ENCODE measurements around the gene RAI2. TPM values are rescaled to one million over a fixed set of nuclear protein-coding genes. Genes with fewer than 3 reads are reported as not detected.
A peak's percentile ranks its signal among the peaks of the same experiment; 100 is the strongest.
"Not testable (repeated sequence)": the region's sequence is repeated elsewhere in the genome, so short reads cannot be mapped to it uniquely, and the experiment has no call there.

Gene RAI2
- total and polyA plus RNA-seq, 9 donors, result 1.5 to 11.1 (median 8.2) TPM

- DNase-seq, result no peak
- Histone ChIP-seq H3K27me3 (ENCODE audit: control insufficient read depth, insufficient read depth, low read length) (peaks cover 38% of the 10 kb centered on the region), H3K9me3 (replicated peaks; ENCODE audit: control insufficient read depth, low read depth, low read length) (no peaks in the 10 kb centered on the region), H3K4me3 (ENCODE audit: low read length) (no peak overlapping the region), H3K27ac (ENCODE audit: low read length) (no peak overlapping the region), H3K36me3 (ENCODE audit: control insufficient read depth, insufficient read depth, low read length) (no peaks in the 10 kb centered on the region), H3K4me1 (ENCODE audit: control insufficient read depth, insufficient read depth, low read length) (peaks cover 4% of the 10 kb centered on the region)
- WGBS (ENCODE audit: insufficient coverage), result 57% methylated on average over 1 of the region's 1 CpG
These were observed 68.3 kb downstream of the RAI2 start for GRCh38 chrX:17792826-17793225.

GRCh38 chrX:17788956-17789562, 72.0 kb downstream of the RAI2 start:
- Histone ChIP-seq H3K36me3 (ENCODE audit: control insufficient read depth, insufficient read depth, low read length) (no peaks in the 10 kb centered on the region), H3K27ac (ENCODE audit: low read length) (no peak overlapping the region), H3K9me3 (replicated peaks; ENCODE audit: control insufficient read depth, low read depth, low read length) (no peaks in the 10 kb centered on the region), H3K27me3 (ENCODE audit: control insufficient read depth, insufficient read depth, low read length) (peaks cover 34% of the 10 kb centered on the region), H3K4me1 (ENCODE audit: control insufficient read depth, insufficient read depth, low read length) (peaks cover 3% of the 10 kb centered on the region), H3K4me3 (ENCODE audit: low read length) (no peak overlapping the region)
- DNase-seq, result no peak
- WGBS (ENCODE audit: insufficient coverage), result 72% methylated on average over 6 of the region's 8 CpGs

GRCh38 chrX:17788439-17788838, 72.7 kb downstream of the RAI2 start:
- WGBS (ENCODE audit: insufficient coverage), result 13% methylated on average over 2 of the region's 4 CpGs
- DNase-seq, result peak; percentile 25
- peaks cover 32% of the 10 kb centered on the region for H3K27me3 ChIP-seq (ENCODE audit: control insufficient read depth, insufficient read depth, low read length)
- no peaks in the 10 kb centered on the region for H3K36me3 ChIP-seq (ENCODE audit: control insufficient read depth, insufficient read depth, low read length)
- no peak overlapping the region for H3K27ac ChIP-seq (ENCODE audit: low read length)
- H3K4me3 ChIP-seq (ENCODE audit: low read length), result no peak overlapping the region
- no peaks in the 10 kb centered on the region for H3K9me3 ChIP-seq (replicated peaks; ENCODE audit: control insufficient read depth, low read depth, low read length)
- H3K4me1 ChIP-seq (ENCODE audit: control insufficient read depth, insufficient read depth, low read length), result peaks cover 3% of the 10 kb centered on the region

- Histone ChIP-seq H3K27me3 (ENCODE audit: control insufficient read depth, insufficient read depth, low read length) (peaks cover 26% of the 10 kb centered on the region), H3K4me3 (ENCODE audit: low read length) (no peak overlapping the region), H3K36me3 (ENCODE audit: control insufficient read depth, insufficient read depth, low read length) (no peaks in the 10 kb centered on the region), H3K4me1 (ENCODE audit: control insufficient read depth, insufficient read depth, low read length) (peaks cover 3% of the 10 kb centered on the region), H3K9me3 (replicated peaks; ENCODE audit: control insufficient read depth, low read depth, low read length) (no peaks in the 10 kb centered on the region), H3K27ac (ENCODE audit: low read length) (no peak overlapping the region)
- no peak for DNase-seq
- WGBS (ENCODE audit: insufficient coverage), result 79% methylated on average over 11 of the region's 11 CpGs
These were observed 73.5 kb downstream of the RAI2 start for GRCh38 chrX:17787557-17787956.

- not testable (repeated sequence) for H3K4me3 ChIP-seq (ENCODE audit: low read length); DNase-seq
- 55% methylated on average over 16 of the region's 31 CpGs for WGBS (ENCODE audit: insufficient coverage)
These were observed 74.3 kb downstream of the RAI2 start for GRCh38 chrX:17786554-17787347.

GRCh38 chrX:17779434-17779833, 81.7 kb downstream of the RAI2 start:
- no CpG with 5 or more reads among the region's 4 CpGs for WGBS (ENCODE audit: insufficient coverage)
- no peaks in the 10 kb centered on the region for H3K36me3 ChIP-seq (ENCODE audit: control insufficient read depth, insufficient read depth, low read length)
- H3K9me3 ChIP-seq (replicated peaks; ENCODE audit: control insufficient read depth, low read depth, low read length), result peaks cover 3% of the 10 kb centered on the region
- no peak overlapping the region for H3K4me3 ChIP-seq (ENCODE audit: low read length)
- H3K27ac ChIP-seq (ENCODE audit: low read length), result no peak overlapping the region
- H3K27me3 ChIP-seq (ENCODE audit: control insufficient read depth, insufficient read depth, low read length), result peaks cover 2% of the 10 kb centered on the region
- H3K4me1 ChIP-seq (ENCODE audit: control insufficient read depth, insufficient read depth, low read length), result no peaks in the 10 kb centered on the region
- no peak for DNase-seq

More at GRCh38 chrX:17786554-17787347, 74.3 kb downstream of the RAI2 start:
- H3K36me3 ChIP-seq (ENCODE audit: control insufficient read depth, insufficient read depth, low read length); H3K27ac ChIP-seq (ENCODE audit: low read length); H3K4me1 ChIP-seq (ENCODE audit: control insufficient read depth, insufficient read depth, low read length); H3K9me3 ChIP-seq (replicated peaks; ENCODE audit: control insufficient read depth, low read depth, low read length): not testable (repeated sequence)
- peaks cover 23% of the 10 kb centered on the region for H3K27me3 ChIP-seq (ENCODE audit: control insufficient read depth, insufficient read depth, low read length)

GRCh38 chrX:17778997-17779396, 82.1 kb downstream of the RAI2 start:
- WGBS (ENCODE audit: insufficient coverage), result no CpG with 5 or more reads among the region's 2 CpGs
- H3K4me1 ChIP-seq (ENCODE audit: control insufficient read depth, insufficient read depth, low read length), result no peaks in the 10 kb centered on the region
- H3K27ac ChIP-seq (ENCODE audit: low read length), result no peak overlapping the region
- peaks cover 2% of the 10 kb centered on the region for H3K27me3 ChIP-seq (ENCODE audit: control insufficient read depth, insufficient read depth, low read length)
- no peak for DNase-seq
- H3K36me3 ChIP-seq (ENCODE audit: control insufficient read depth, insufficient read depth, low read length), result no peaks in the 10 kb centered on the region
- H3K9me3 ChIP-seq (replicated peaks; ENCODE audit: control insufficient read depth, low read depth, low read length), result peaks cover 3% of the 10 kb centered on the region
- no peak overlapping the region for H3K4me3 ChIP-seq (ENCODE audit: low read length)

GRCh38 chrX:17774053-17774452, 87.0 kb downstream of the RAI2 start:
- DNase-seq, result no peak
- no peaks in the 10 kb centered on the region for H3K9me3 ChIP-seq (replicated peaks; ENCODE audit: control insufficient read depth, low read depth, low read length)
- peaks cover 5% of the 10 kb centered on the region for H3K27me3 ChIP-seq (ENCODE audit: control insufficient read depth, insufficient read depth, low read length)
- no peak overlapping the region for H3K27ac ChIP-seq (ENCODE audit: low read length)
- H3K36me3 ChIP-seq (ENCODE audit: control insufficient read depth, insufficient read depth, low read length), result no peaks in the 10 kb centered on the region
- 69% methylated on average over 1 of the region's 1 CpG for WGBS (ENCODE audit: insufficient coverage)
- no peaks in the 10 kb centered on the region for H3K4me1 ChIP-seq (ENCODE audit: control insufficient read depth, insufficient read depth, low read length)
- no peak overlapping the region for H3K4me3 ChIP-seq (ENCODE audit: low read length)

GRCh38 chrX:17773221-17773876, 87.7 kb downstream of the RAI2 start:
- Histone ChIP-seq H3K9me3 (replicated peaks; ENCODE audit: control insufficient read depth, low read depth, low read length) (no peaks in the 10 kb centered on the region), H3K4me3 (ENCODE audit: low read length) (no peak overlapping the region), H3K27ac (ENCODE audit: low read length) (no peak overlapping the region), H3K4me1 (ENCODE audit: control insufficient read depth, insufficient read depth, low read length) (no peaks in the 10 kb centered on the region), H3K36me3 (ENCODE audit: control insufficient read depth, insufficient read depth, low read length) (no peaks in the 10 kb centered on the region), H3K27me3 (ENCODE audit: control insufficient read depth, insufficient read depth, low read length) (peaks cover 10% of the 10 kb centered on the region)
- 70% methylated on average over 8 of the region's 8 CpGs for WGBS (ENCODE audit: insufficient coverage)
- DNase-seq, result no peak

GRCh38 chrX:17769701-17770269, 91.3 kb downstream of the RAI2 start:
- DNase-seq, result no peak
- H3K27me3 ChIP-seq (ENCODE audit: control insufficient read depth, insufficient read depth, low read length), result peaks cover 18% of the 10 kb centered on the region
- no peaks in the 10 kb centered on the region for H3K4me1 ChIP-seq (ENCODE audit: control insufficient read depth, insufficient read depth, low read length)
- no peaks in the 10 kb centered on the region for H3K36me3 ChIP-seq (ENCODE audit: control insufficient read depth, insufficient read depth, low read length)
- H3K4me3 ChIP-seq (ENCODE audit: low read length), result no peak overlapping the region
- WGBS (ENCODE audit: insufficient coverage), result 51% methylated on average over 3 of the region's 3 CpGs
- H3K9me3 ChIP-seq (replicated peaks; ENCODE audit: control insufficient read depth, low read depth, low read length), result no peaks in the 10 kb centered on the region
- no peak overlapping the region for H3K27ac ChIP-seq (ENCODE audit: low read length)

Data from muscle of leg (tissue), 11 donors.